Mononuclear cell (primary cell): Measurements from ENCODE around the gene CHADL. TPM values are rescaled to one million over a fixed set of nuclear protein-coding genes. Genes with fewer than 3 reads are reported as not detected.

Source experiments
- H3K27me3 ChIP-seq: 2 replicates; pipeline ENCODE4 v1.6.0; 2011; ENCODE audit warnings: low read length, control low read depth; ENCODE audit not compliant: insufficient read depth
- H3K4me1 ChIP-seq: 2 replicates; pipeline ENCODE4 v1.5.1; 2011; ENCODE audit warnings: mild to moderate bottlenecking, low read length, control low read depth; ENCODE audit not compliant: insufficient read depth
- H3K4me3 ChIP-seq: 2 replicates; pipeline ENCODE4 v1.5.1; 2011; ENCODE audit warnings: mild to moderate bottlenecking, low read length, moderate library complexity
- H3K9me3 ChIP-seq: 2 replicates; pipeline ENCODE4 v1.5.1; 2011; ENCODE audit warnings: low read depth, mild to moderate bottlenecking, control low read depth, low read length
- total RNA-seq: library from RNA; depleted of rRNA; stranded (reverse); fragments of >200 nt; gene quantifications from one replicate; pipeline ENCODE4 v1.2.3, GENCODE V29; 2012

CHADL gene
- total RNA-seq, 1 donor: 1.5 TPM

- Histone ChIP-seq H3K27me3 (no peaks in the 10 kb centered on the region), H3K4me1 (peaks cover 5% of the 10 kb centered on the region), H3K4me3 (no peak overlapping the region), H3K9me3 (no peaks in the 10 kb centered on the region)
These were observed 1.8 kb upstream of the CHADL start for GRCh38 chr22:41242396-41243117.

- Histone ChIP-seq H3K27me3 (no peaks in the 10 kb centered on the region), H3K4me1 (peaks cover 13% of the 10 kb centered on the region), H3K9me3 (no peaks in the 10 kb centered on the region), H3K4me3 (no peak overlapping the region)
These were observed 474 bp upstream of the CHADL start for GRCh38 chr22:41241133-41241676.

- Histone ChIP-seq H3K27me3 (no peaks in the 10 kb centered on the region), H3K4me3 (no peak overlapping the region), H3K4me1 (peaks cover 13% of the 10 kb centered on the region), H3K9me3 (no peaks in the 10 kb centered on the region)
These were observed 1.1 kb downstream of the CHADL start for GRCh38 chr22:41239443-41240128.

DNA sequence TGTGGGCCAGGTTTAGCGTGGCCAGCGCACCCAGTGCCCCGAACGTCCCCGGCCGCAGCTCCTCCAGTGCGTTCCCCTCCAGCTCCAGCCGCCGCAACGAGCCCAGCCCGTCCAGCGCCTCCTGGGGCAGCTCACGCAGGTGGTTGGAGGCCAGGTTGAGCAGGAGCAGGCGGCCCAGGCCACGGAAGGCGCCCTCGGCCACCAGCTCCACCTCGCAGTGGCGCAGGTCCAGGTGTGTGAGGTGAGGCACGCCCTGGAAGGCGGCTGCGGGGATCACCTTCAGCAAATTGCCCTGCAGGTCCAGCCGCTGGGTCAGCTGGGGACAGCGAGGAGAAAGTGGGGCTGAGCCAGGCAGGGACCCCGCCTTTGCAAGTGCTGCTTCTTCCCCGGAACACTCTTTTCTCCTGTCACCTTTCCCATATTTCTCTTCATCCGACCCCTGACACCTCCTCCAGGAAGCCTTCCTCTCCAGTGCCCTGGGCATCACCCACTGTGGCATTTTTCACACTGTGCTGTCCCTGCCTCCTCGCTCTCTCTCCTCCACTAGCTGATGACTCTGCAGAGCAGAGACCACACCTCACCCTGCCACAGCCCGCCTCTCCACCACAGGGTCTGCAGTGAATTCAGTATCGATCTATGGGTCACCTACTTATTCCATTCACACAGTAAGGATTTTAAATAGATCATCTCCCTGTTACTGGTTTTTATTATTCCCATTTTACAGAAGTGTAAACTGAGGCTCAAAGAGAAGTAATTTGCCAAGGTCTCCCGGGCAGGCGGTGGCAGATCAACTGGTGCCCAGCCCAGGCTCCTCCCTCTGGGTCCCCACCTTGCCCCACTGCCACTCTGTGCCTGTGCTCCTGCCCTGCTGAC, 1.9 kb downstream of the CHADL start:
- Histone ChIP-seq H3K4me1 (peaks cover 13% of the 10 kb centered on the region), H3K9me3 (no peaks in the 10 kb centered on the region), H3K4me3 (no peak overlapping the region), H3K27me3 (no peaks in the 10 kb centered on the region)

DNA sequence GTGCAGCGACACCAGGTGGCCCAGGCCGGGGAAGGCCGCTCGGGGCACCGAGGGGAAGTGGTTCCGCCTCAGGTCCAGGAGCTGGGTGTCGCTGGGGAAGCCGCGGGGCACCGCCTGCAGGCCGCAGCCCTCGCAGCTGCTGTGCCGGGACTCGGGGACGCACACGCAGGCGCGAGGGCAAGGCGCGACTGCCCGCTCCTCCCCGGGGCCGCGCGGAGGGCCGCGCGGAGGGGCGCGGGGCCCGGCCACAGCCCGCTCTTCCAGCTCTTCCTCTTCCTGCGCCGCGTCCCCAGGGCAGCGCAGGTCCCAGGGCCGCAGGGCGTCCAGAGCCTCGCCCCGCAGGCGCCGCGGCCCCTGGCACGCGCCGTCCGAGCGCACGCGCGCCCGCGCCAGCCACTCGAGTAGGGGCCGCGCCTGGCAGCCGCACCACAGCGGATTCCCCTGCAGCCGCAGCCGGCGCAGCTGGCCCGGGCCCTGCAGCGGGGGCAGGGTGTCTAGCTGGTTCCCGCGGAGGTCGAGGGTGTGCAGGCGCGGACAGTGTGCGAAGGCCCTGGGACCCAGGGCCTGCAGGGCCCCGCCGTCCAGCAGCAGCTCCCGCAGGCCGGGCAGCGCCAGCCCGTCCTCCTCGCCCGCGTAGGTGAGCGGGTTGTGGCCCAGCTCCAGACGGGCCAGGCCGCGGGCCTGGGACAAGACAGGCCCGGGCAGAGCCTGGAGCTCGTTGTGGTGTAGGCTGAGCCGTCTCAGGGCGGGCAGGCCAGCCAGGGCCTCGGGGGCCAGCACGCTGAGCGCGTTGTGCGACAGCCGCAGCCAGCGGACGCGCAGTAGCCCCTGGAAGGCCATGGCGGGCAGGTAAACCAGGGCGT, 2.8 kb downstream of the CHADL start:
- H3K4me3 ChIP-seq: peak overlapping the region; percentile 38
- H3K4me1 ChIP-seq: peaks cover 13% of the 10 kb centered on the region
- H3K9me3 ChIP-seq: no peaks in the 10 kb centered on the region
- no peaks in the 10 kb centered on the region for H3K27me3 ChIP-seq

GRCh38 chr22:41237036-41237706, 3.6 kb downstream of the CHADL start:
- Histone ChIP-seq H3K9me3 (no peaks in the 10 kb centered on the region), H3K4me3 (peak overlapping the region; percentile 38)

DNA sequence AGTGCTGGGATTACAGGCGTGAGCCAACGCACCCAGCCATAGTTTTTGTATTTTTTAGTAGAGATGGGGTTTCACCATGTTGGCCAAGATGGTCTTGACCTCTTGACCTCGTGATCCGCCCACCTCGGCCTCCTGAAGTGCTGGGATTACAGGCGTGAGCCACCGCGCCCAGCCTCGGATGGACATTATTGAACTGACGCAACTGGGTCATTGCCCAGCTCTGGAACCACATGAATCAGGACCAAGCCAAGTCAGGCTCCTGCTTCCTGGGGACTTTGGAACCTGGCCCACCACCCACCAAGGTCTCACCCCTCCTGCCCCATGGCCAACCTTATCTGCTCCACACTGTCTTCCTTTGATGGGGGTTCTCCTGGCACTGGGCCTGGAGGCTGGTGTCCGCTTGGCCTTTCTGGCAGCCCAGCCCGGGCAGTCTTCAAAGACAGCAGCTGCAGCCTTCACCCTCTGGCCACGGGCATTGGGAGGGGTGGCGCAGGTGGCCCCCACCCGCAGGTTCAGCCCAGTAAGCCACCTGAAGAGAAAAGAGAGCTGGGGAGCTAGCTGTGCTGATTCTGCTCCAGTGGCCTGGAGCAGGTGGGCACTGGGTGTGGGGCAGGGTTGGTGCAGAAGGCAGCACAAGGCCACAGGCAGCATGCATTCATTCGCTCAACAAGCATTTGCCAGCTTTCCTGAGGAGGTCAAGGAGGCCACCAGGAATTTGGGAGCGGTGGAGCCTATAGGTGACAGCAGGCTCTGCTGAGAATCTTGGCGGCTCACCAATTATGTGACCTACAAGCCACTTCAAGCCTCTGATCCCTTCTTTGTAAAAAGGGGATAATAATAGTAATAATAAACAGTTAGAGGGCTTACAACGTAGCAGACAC, 5.7 kb downstream of the CHADL start:
- H3K4me3 ChIP-seq: no peak overlapping the region
- peaks cover 13% of the 10 kb centered on the region for H3K4me1 ChIP-seq
- H3K27me3 ChIP-seq: no peaks in the 10 kb centered on the region
- no peaks in the 10 kb centered on the region for H3K9me3 ChIP-seq

More at GRCh38 chr22:41237036-41237706, 3.6 kb downstream of the CHADL start:
- Histone ChIP-seq H3K4me1 (peaks cover 13% of the 10 kb centered on the region), H3K27me3 (no peaks in the 10 kb centered on the region)

- no peak overlapping the region for H3K4me3 ChIP-seq
- H3K4me1 ChIP-seq: no peaks in the 10 kb centered on the region
- no peaks in the 10 kb centered on the region for H3K27me3 ChIP-seq
- no peaks in the 10 kb centered on the region for H3K9me3 ChIP-seq
These were observed 9.4 kb downstream of the CHADL start for GRCh38 chr22:41231369-41231768.

DNA sequence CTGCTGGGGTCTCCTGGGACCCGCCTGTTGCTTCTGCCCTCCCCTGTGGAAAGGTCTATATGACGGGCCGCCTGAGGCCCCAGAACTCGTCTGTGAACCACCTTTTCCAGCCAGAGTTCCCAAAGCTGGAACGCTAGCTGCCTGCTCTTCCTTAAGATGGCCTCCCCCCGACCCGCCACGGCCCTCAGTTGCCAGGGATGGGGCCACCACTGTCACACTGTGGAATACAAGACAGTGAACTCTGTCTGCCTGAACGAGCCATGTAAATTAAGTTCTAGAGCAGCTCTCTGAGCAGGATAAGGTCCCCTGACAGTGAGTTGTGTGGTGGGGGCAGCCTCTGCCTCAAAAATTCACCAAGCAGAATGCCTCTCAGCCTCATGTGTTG, 10.3 kb downstream of the CHADL start:
- no peak overlapping the region for H3K4me3 ChIP-seq
- no peaks in the 10 kb centered on the region for H3K27me3 ChIP-seq
- H3K9me3 ChIP-seq: no peaks in the 10 kb centered on the region
- no peaks in the 10 kb centered on the region for H3K4me1 ChIP-seq

- no peaks in the 10 kb centered on the region for H3K27me3 ChIP-seq
- no peaks in the 10 kb centered on the region for H3K9me3 ChIP-seq
- no peaks in the 10 kb centered on the region for H3K4me1 ChIP-seq
- H3K4me3 ChIP-seq: no peak overlapping the region
These were observed 10.9 kb downstream of the CHADL start for GRCh38 chr22:41229730-41230400.

- H3K4me3 ChIP-seq: no peak overlapping the region
- no peaks in the 10 kb centered on the region for H3K4me1 ChIP-seq
- H3K27me3 ChIP-seq: no peaks in the 10 kb centered on the region
- H3K9me3 ChIP-seq: no peaks in the 10 kb centered on the region
These were observed 11.5 kb downstream of the CHADL start for GRCh38 chr22:41229215-41229614.

DNA sequence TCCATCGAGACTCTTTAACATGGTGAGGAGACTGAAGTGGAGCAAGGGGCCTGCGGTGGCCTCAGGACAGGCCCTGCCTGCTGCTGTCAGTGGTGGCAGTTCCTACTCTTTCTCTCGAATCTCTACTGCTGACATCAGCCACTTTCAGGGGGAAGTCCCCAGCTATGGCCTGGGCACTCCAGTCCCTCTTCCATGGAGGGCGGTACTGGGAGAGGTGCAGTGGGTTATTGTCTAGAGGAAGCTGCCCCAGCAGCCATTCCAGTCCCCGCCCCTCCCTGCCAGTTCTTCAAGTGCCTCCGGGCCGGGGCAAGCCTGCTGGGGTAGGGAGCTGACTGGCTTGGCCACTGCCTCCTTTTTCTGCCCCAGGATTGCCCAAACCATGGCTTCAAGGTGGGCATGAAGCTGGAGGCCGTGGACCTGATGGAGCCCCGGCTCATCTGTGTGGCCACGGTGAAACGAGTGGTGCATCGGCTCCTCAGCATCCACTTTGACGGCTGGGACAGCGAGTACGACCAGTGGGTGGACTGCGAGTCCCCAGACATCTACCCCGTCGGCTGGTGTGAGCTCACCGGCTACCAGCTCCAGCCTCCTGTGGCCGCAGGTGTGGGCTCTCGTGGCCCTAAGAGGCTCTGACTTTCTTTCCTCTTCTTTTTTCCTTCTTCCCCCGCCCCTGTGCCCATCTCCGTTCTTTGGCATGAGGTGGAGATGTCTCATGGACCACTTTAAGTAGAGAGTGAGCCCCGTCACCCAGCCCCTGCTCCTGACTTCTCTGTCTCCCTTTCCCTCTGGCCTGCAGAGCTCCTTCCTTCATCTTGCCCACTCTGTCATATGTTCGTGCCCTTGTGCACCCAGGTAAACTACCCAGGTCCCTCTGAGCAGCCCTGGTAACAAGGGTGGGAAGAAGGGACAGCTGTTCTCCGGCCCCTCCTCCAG, 13.7 kb downstream of the CHADL start:
- no peaks in the 10 kb centered on the region for H3K27me3 ChIP-seq
- H3K4me3 ChIP-seq: no peak overlapping the region
- H3K9me3 ChIP-seq: no peaks in the 10 kb centered on the region
- no peaks in the 10 kb centered on the region for H3K4me1 ChIP-seq
